ENCODE measurements around the gene CKLF.

GRCh38 chr16:66522816-66523590 is 29.4 kb upstream of the CKLF start:
- TF ChIP-seq CTCF (conservative IDR thresholded peaks at IDR 0.05; ENCODE audit: low read depth, low read length) (no peak), EZH2 (IDR thresholded peaks at IDR 0.05; ENCODE audit: borderline replicate concordance, low read depth, low read length, poor library complexity, severe bottlenecking) (no peak)

All from A673 (cell line).